GM21390 (cell line): Measurements from ENCODE around the gene EYA2.
"Not testable (repeated sequence)": the region's sequence is repeated elsewhere in the genome, so short reads cannot be mapped to it uniquely, and the experiment has no call there.

Source experiments
- ATAC-seq: cut with Tn5 transposase; IDR thresholded peaks from one replicate; pipeline ENCODE4 v1.9.1; 2021; ENCODE audit not compliant: unreplicated experiment

EYA2 gene

DNA sequence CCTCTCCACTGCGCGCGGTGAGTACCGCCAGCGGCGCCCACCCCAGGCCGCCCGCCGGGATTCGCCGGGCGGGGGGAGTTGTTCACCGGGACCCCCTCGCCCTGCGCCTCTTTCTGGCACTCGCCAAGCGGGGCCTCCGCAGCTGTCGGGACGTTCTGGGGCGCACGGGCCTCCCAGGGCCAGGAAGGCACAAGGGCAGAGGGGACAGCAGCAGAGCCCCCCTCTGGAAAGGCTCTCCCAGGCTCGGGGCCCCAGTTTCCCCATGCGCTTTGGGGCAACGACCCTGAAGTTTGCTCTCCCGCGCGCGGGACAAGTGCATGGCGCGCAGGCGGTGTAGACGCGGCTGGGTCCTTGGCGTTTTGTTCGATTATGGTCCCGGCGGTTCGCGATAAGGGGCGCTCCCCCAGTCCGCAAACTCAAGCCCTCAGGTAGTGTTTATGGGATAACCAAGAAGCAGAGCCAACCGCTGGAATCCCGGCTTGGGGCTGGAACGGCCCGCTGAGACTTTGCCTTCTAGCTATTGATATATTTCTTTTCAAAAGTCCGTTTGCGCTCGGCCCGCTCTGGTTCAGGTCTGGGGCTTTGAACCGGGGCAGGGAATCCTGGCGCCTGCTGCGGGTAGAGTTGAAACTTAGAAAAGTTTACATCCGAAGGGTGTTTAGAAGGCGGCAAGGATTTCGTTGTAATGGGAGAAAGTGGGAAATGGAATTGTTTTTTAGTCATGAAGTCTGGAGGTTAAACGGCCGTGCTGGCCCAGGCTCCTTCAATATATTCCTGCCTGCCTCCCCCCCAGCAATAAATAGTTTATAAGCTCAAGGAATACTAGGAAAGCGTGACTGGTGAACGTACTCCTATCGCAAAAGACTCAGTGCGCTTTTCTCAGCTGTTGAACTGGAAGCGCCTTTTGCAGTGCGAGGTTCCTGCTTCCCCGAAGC lies 595 bp downstream of the EYA2 start:
- no peak for ATAC-seq

DNA sequence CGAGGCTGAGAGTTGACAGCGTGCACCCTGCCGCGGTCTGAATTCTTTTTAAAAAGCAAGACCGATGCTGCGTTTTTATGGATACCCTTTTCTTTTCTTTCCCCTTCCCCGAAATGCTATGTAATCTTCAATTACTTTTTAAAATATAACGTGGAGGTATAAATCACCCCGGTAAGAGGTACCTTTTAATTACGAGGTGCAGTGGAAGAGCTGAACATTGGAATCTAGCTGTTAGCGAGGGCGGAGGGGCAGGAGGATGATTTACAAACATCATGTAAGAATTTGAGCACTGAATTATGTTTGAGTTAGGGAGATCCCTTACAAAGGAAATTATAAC lies 1.2 kb downstream of the EYA2 start:
- ATAC-seq: no peak

DNA sequence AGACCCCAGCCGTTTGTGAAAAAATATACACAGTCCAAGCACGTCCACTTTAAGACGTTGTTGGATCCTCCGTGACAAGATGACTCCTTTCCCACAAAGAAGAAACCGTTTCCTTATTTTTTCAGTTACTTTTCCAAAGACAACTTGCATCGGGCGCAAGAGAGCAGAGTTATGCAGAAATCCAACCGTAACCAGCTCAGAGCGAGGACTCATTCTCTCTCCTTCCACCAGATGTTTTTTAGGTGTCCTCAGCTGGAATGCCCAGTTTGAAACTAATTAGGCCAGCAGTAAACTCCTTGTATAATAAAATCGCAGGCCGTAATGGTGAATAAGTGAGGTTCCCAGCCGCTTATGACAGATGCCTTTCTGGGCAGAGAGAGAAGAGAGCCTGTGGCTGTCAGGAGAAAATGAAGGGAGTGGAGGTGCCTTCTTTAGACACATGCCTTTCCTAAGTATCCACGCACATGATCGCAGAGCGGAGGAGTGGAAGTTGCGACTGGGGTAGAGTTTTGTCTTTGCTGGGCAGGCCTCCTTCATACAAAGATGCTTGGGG lies 2.8 kb downstream of the EYA2 start:
- no peak for ATAC-seq

DNA sequence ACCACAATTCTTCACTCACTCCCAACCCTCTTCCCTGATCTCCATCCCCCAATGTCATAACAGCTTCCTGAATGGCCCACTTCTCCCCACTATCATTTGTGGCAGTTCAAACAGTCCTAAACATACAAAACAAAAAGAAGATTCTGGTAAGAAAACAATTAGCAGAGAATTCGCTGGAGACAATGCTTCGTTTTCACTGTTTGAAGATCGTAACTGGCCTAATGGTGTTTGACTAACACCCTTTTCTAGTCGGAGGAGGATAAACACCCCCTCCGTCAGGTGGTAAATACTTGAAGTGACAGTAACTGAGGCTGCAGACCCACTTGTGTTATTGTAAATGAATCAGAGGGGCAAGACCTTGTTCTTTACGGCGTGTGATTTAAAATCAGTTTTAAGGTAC lies 3.8 kb downstream of the EYA2 start:
- no peak for ATAC-seq

GRCh38 chr20:46899621-46900020 lies 5.0 kb downstream of the EYA2 start:
- ATAC-seq: no peak

DNA sequence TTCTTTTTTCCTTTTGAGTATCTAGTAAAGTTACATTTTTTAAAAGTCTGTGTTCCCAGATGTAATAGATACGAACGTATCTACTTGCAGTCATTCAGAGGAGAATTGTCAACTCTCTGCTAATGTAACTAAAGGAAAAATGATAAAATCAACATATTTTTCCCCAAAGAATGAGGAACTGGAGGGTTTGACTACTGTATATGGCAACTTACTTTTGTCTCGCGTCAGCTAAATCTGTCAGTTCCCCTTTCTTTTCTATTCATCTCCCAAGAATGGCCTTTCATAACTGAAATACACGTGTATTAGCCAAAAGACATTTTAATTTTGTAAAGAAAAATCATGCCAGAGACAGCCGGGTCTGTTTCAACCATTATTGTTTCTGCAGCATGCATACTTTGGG lies 5.4 kb downstream of the EYA2 start:
- ATAC-seq: no peak

DNA sequence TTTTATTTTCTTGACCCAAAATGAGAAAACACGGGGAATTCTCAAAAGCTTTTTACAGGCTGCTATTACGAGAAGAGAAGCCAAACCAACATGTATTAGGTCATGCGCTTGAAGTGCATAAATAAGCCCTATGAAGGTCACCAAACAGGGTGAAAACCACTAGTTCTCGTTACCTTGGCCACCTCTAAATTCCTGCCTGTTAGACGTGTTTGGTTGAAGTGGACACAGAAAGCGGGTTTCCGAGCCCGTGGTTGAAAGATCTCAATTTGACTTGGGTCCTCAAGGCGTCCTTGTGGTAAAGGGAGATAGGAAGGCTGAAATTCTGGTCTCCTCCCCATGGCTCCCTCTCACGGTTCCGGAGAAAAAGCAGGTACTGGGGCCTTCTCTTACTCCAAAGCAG lies 6.2 kb downstream of the EYA2 start:
- ATAC-seq: no peak

- ATAC-seq: no peak
These were observed 7.0 kb downstream of the EYA2 start for GRCh38 chr20:46901638-46902037.

DNA sequence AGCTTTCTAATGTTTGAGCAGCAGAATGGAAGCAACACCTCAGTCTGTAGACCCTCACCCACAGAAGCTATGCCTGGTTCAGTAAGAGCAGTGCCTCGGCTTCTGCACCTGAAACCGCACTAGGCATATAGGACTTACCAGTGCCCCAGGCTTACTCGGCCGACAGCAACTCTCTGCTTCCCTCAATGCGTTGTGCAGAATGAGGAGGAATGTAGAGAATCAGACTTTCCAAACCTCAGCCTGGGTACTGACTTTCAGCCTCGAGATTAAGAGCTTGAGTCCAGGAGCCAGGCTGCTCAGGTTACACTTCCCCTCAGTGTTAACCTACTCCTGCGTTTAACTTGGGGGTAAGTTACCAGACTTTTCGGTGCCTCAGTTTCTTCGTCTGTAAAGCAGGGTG lies 8.6 kb downstream of the EYA2 start:
- ATAC-seq: no peak

DNA sequence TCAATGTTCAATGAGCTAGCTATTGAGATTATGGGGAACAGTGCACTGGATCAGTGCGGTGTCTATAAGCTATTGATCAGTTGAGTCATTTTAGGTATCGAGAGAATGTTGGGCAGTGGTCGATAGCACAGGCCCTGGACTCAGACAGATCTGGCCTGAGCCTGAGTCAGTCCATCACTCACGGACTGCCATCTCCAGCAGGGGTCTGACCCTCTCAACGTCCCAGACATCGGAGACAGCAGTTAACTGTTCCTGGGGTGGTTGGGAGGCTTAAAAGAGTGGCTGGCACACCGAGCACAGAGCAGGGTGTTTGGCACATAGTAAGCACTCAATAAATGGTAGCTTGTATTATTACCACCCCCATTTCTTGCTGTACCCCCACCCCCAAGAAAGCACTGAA lies 9.3 kb downstream of the EYA2 start:
- no peak for ATAC-seq

DNA sequence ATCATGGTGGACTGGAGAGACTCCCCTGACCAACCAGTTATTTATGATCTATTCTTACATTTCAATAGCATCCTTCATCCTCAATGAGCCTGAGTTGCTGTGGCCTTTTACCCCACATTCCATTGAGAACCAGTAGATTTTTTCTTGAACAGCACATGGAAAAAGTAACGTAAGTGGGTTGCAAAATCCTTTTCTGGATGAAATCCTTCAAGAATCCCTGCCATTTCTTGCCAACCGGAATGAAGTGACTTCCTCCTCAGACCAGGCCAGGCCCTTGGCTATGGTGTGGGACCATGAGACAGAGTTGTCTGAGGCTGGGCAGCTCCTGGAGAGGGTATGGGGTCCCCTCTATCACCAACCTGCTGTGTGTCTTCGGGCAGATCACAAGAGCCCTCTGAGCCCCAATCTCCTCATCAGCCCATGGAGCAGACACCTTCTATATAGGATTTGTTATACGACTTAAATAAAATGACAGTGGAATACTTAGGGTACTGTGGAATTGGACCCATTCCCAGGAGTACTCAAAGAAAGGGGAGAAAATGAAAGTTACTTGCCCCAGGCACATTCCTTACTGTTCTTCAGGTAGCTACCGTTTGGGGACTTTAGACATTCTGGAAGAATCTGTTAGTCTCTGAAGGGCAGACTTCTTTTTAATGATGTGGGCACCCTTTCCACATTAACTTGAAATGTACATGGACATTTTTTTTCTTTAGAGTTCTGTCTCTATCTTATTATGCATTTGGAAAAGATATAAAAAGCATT lies 10.9 kb downstream of the EYA2 start:
- no peak for ATAC-seq

DNA sequence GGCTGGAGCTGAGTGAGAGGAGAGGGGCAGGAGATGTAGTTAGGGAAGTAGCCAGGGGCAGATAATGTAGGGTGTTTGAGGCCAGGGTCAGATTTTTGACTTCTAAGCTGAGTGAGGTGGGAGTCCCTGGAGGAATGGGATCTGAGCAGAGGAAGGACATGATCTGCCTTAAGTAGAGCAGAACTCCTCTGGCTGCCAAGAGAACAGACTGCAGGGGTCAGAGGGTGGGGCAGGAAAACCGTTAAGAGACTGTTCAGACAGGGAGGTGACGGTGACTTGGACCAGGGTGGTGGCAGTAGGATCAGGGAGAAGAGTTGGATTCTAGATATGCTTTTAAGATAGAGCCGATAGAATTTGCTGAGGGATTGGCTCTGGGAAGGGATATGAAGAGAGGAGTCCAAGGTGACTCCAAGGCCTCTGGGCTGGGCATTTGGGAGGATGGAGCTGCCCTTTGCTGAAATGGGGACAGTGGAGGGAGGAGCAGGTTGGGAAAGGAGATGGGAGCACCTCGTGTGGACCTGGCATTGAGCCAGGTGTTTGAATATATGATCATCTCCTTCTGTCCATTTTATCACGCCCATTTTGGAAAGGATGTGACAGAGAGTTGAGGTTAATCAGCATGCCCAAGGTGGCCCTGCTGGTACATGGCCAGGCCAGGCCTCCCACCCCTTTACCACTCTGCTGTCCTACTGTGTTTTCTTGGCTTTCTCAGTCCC lies 18.8 kb downstream of the EYA2 start:
- no peak for ATAC-seq

DNA sequence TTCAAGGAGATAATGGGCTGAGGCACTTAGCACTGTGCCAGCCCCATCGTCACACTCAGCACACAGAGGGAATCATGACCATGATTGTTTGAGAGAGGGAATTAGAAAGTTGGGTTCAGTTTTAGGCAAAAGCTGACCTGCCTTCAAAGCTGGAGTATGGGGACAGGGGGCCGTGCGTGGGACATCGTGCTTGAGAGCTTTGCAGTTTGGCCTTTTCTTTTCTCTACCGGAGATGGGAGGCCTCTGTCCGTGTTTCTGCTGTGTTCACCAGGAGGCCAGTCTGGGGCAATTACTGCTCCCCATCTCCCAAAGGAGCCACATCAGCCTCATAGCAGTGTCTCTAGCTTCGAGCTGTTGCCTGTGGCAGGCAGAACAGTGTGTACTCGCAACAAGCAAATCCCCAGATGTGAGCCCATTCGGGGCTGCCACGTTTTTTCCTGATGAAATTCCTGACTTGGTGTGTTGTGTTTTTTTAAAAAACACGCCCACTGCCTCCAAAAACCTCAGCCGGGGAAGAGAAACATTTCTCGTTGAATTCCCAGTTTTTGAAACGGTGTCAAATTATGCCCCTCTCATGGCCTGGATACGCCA lies 20.2 kb downstream of the EYA2 start:
- ATAC-seq: no peak

DNA sequence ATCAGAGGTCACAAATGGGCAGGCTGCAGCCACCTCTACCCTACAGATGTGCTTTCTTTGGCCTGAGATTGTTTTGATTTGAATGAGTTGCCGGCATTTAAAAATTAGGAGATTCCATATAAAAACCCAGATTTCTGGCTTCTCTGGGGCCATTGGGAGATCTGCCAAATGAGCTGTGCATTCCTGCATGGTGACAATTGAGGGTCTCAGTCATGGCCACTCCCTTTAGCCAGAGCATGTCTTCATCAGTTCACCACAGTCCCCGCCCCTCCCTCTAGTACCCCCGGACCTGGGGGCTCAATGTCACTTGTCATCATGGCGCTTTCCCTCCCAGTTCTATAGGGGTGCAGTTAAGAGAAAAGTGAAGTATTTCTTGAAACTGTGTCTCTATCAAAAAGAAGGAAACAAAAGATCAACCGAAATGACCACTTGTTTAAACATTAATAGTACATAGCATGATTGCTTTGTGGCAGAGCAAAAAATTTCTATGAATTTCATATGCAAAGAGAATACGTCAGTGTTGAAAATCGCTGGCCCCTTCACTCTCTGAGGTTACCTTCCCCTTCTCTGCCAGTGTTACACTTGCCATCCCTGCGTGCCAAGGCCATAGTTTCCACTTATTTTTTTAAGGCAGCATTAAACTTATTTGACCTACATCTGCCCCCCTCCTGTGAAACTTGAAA lies 21.1 kb downstream of the EYA2 start:
- ATAC-seq: no peak

DNA sequence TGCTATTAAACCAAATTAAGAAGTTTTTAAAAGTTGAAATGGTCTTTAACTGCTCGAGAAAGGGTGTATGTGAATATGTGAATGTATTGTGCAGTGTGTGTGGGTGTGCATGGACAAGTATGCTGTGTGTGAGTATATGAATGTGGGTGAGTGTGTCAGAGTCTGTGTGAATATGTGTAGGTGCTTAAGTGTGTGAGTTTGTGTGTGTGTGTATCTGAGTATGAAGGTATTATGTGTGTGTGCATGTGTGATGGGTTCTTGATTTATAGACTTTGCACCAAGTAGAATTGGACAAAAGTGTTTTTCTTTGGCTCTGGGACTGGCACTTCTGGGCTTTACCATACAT lies 21.6 kb downstream of the EYA2 start:
- ATAC-seq: no peak

DNA sequence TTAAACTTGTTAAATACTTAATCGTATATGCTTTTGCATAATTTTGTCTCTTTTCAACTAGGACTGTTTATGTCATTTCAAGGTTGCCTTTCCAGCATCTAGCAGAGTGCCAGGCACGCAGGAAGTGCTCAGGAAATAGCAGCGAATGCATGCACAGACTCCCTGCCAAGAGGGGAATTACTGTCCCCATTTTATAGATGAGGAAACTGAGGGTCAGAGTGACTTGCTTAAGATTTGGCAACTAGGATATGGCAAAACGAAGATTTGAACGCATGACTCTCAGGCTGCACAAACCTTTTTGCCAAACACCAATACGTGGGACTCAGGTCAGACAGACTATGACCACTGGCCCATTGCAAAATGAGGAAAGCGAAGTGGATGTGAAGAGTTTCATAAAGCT lies 22.5 kb downstream of the EYA2 start:
- ATAC-seq: no peak

- ATAC-seq: no peak
These were observed 25.5 kb downstream of the EYA2 start for GRCh38 chr20:46920114-46920513.

DNA sequence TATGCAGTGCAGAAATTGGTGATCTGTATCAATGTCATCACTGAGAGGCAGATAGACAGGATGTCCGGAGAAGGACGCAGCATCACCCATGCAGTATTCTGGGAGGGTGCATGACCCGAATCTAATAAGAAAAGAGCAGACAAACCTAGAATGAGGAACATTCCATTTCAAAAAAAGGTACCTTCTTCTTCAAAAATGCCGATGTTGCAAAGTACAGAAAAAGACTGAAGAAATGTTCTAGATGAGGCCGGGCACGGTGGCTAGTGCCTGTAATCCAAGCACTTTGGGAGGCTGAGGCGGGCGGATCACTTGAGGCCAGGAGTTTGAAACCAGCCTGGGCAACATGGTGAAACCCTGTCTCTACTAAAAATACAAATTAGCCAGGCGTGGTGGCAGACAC lies 28.2 kb downstream of the EYA2 start:
- not testable (repeated sequence) for ATAC-seq

- no peak for ATAC-seq
These were observed 28.9 kb downstream of the EYA2 start for GRCh38 chr20:46923550-46923949.

GRCh38 chr20:46928580-46929132 lies 34.0 kb downstream of the EYA2 start:
- no peak for ATAC-seq
